Ovary (tissue), 9 donors: ENCODE measurements around the gene MAPK7. TPM values are rescaled to one million over a fixed set of nuclear protein-coding genes. Genes with fewer than 3 reads are reported as not detected.

Experiments used
- DNase-seq, 5 donors: peaks; one replicate each; pipeline ENCODE4 v3.0.0-alpha.2; 2019 to 2020
- H3K27ac ChIP-seq, 2 donors: fragments of 200-600 bp; one replicate each; pipeline versions ENCODE4 v1.5.1 to v1.8.0; 2019 to 2022
- H3K27me3 ChIP-seq: fragments of 200-600 bp; one replicate; pipeline ENCODE4 v1.8.0; 2022
- H3K36me3 ChIP-seq: fragments of 200-600 bp; sonication (generic); one replicate; pipeline ENCODE4 v1.5.1; 2019
- H3K4me1 ChIP-seq: one replicate; pipeline ENCODE4 v1.8.1; 2013; ENCODE audit warnings: mild to moderate bottlenecking, moderate library complexity; ENCODE audit not compliant: insufficient read depth
- H3K4me3 ChIP-seq: fragments of 200-600 bp; sonication (generic); one replicate; pipeline ENCODE4 v1.5.1; 2017
- H3K9me3 ChIP-seq, 2 donors: fragments of 200-600 bp in 1 of 2; sonication (generic) in 1 of 2; one replicate each; pipeline versions ENCODE4 v1.5.1 to v1.8.1; 2013 to 2019; ENCODE audit warnings: mild to moderate bottlenecking in 1 of 2, moderate library complexity in 1 of 2
- EP300 ChIP-seq: sonication (generic); formaldehyde crosslinking; IDR thresholded peaks from one replicate; pipeline ENCODE4 v1.6.1; 2017; ENCODE audit warnings: antibody characterized with exemption
- POLR2A ChIP-seq: fragments of 450-650 bp; IDR thresholded peaks from one replicate; pipeline ENCODE4 v1.6.1; 2017; ENCODE audit warnings: antibody characterized with exemption, mild to moderate bottlenecking, moderate library complexity
- WGBS, 3 donors: extraction: QIAGEN DNeasy Blood & Tissue Kit in 1 of 3; methylation state at CpG; one replicate each; pipeline versions ENCODE4 v1.1.5 to v1.1.7; 2013 to 2017; 5-methylcytosine and 5-hydroxymethylcytosine counted together
- intact Hi-C, 4 donors: fragments of 100-400 bp; cut with DNase I; formaldehyde crosslinking; loops; one replicate each; pipeline versions ENCODE4 v1.11.0 to v1.15.1; 2022 to 2023
- polyA plus RNA-seq, 2 donors: library from polyadenylated mRNA; stranded (reverse); fragments of 200-250 nt in 1 of 2; fragments of 350-450 nt in 1 of 2; fragmentation: Illumina TruSeq in 1 of 2; extraction: RNeasy Lipid Tissue Mini Kit (QIAGEN cat#74804) in 1 of 2; gene quantifications; one replicate each; pipeline ENCODE4 v1.2.3, GENCODE V29; 2013 to 2014
- total RNA-seq, 7 donors: library from RNA; depleted of rRNA in 2 of 7; stranded (reverse); fragments of >200 nt in 2 of 7; fragmentation: NEBNext Ultra II Directional in 3 of 7; extraction: Animal tissue kit (Norgen Biotek cat#: 25700) in 3 of 7; gene quantifications; one replicate each; pipeline versions ENCODE4 v1.1.0 to v1.2.4, GENCODE V29; 2016 to 2023
- TF ChIP-seq, protein P1 (sequence below), 3 donors: fragments of 450-650 bp in 2 of 3; fragments of 200-600 bp in 1 of 3; IDR thresholded peaks; one replicate each; pipeline versions ENCODE4 v1.5.1 to v1.8.0; 2016 to 2022; ENCODE audit warnings: antibody characterized with exemption in 3 of 3, mild to moderate bottlenecking in 1 of 3
- donor health status: DM: no; HTN: no; CAD: no; lungs with moderate emphysema.
- donor health status: DM: no; HTN: no; CAD: no.
- donor health status: Bipolar disorder and iron deficiency.
- donor health status: DM: yes; HTN: yes; CAD: no.
- donor health status: DM: no; HTN: no; CAD: no.
- donor health status: DM: yes; HTN: yes; CAD: no.

The MAPK7 gene
- total and polyA plus RNA-seq, 9 donors, result 14.3 to 74.6 (median 39.3) TPM

DNA sequence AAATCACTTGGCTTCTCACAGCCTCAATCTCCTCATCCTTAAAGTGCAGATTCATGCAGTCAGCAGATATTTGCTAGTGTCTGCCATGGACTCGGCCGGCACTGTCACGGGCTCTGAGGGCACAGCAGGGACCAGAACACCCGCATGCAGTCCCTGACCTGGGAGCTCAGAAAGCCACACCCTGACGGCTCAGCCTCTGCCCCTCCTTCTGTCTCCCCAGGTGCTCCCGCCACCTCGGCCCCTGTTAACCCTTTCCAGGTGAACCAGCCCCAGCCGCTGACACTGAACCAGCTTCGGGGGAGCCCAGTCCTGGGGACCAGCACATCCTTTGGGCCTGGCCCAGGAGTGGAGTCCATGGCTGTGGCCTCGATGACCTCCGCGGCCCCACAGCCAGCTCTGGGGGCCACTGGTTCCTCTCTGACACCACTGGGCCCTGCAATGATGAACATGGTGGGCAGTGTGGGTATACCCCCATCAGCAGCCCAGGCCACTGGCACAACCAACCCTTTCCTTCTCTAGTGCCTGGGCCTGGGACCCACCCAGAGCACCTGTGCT is 44.5 kb upstream of the MAPK7 start:
- H3K27me3 ChIP-seq, result no peaks in the 10 kb centered on the region
- intact Hi-C loops, result no loop called here
- H3K4me3 ChIP-seq, result no peak overlapping the region
- peak in 1 of 5 donors; percentile 37 for DNase-seq
- no peaks in the 10 kb centered on the region for H3K36me3 ChIP-seq
- WGBS, 3 donors, result 90 to 93% (median 90%) methylated on average over 12 of the region's 12 CpGs
- TF ChIP-seq POLR2A (no peak), EP300 (no peak)
- TF ChIP-seq, protein P1, sequence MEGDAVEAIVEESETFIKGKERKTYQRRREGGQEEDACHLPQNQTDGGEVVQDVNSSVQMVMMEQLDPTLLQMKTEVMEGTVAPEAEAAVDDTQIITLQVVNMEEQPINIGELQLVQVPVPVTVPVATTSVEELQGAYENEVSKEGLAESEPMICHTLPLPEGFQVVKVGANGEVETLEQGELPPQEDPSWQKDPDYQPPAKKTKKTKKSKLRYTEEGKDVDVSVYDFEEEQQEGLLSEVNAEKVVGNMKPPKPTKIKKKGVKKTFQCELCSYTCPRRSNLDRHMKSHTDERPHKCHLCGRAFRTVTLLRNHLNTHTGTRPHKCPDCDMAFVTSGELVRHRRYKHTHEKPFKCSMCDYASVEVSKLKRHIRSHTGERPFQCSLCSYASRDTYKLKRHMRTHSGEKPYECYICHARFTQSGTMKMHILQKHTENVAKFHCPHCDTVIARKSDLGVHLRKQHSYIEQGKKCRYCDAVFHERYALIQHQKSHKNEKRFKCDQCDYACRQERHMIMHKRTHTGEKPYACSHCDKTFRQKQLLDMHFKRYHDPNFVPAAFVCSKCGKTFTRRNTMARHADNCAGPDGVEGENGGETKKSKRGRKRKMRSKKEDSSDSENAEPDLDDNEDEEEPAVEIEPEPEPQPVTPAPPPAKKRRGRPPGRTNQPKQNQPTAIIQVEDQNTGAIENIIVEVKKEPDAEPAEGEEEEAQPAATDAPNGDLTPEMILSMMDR (IDR thresholded peaks at IDR 0.05), result no peak
- no peaks in the 10 kb centered on the region for H3K4me1 ChIP-seq
- H3K27ac ChIP-seq, result no peak overlapping the region
- no peaks in the 10 kb centered on the region for H3K9me3 ChIP-seq

DNA sequence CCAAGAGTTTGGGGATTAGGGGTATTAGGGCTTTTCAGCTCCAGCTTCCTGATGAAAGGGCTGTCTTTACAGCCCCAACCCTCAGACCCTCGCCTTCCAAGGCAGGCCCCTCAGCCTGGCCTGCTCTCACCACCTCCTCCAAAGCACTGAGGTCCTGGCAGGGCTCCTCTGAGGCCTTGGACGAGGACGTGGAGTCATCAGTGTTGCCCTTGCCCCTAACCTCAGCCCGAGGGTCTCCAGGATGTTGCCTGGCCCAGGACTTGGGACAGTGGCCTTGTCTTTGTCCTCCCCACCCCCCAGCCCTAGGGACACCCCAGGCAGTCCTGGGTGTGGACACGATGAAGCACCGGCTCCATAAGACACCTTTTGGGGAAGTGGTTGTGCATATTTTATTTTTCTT is 44.0 kb upstream of the MAPK7 start:
- intact Hi-C loops, result no loop called here
- WGBS, 3 donors, result 83 to 90% (median 85%) methylated on average over 6 of the region's 6 CpGs
- H3K9me3 ChIP-seq, result no peaks in the 10 kb centered on the region
- H3K27me3 ChIP-seq, result no peaks in the 10 kb centered on the region
- H3K4me3 ChIP-seq, result no peak overlapping the region
- peak in 1 of 5 donors; percentile 20 for DNase-seq
- TF ChIP-seq EP300 (no peak), POLR2A (no peak)
- TF ChIP-seq, protein P1 (IDR thresholded peaks at IDR 0.05), result no peak
- no peaks in the 10 kb centered on the region for H3K36me3 ChIP-seq
- H3K27ac ChIP-seq, result no peak overlapping the region
- no peaks in the 10 kb centered on the region for H3K4me1 ChIP-seq

- TF ChIP-seq, protein P1 (IDR thresholded peaks at IDR 0.05), result no peak
- TF ChIP-seq POLR2A (no peak), EP300 (no peak)
- no peaks in the 10 kb centered on the region for H3K27me3 ChIP-seq
- H3K27ac ChIP-seq, result no peak overlapping the region
- no peaks in the 10 kb centered on the region for H3K36me3 ChIP-seq
- H3K4me1 ChIP-seq, result no peaks in the 10 kb centered on the region
- no peaks in the 10 kb centered on the region for H3K9me3 ChIP-seq
- intact Hi-C loops, result no loop called here
- WGBS, 3 donors, result 84 to 92% (median 85%) methylated on average over 18 of the region's 18 CpGs
- DNase-seq, result peak in 1 of 5 donors; percentile 32
- no peak overlapping the region for H3K4me3 ChIP-seq
Observed at GRCh38 chr17:19335951-19336631, 42.2 kb upstream of the MAPK7 start.

DNA sequence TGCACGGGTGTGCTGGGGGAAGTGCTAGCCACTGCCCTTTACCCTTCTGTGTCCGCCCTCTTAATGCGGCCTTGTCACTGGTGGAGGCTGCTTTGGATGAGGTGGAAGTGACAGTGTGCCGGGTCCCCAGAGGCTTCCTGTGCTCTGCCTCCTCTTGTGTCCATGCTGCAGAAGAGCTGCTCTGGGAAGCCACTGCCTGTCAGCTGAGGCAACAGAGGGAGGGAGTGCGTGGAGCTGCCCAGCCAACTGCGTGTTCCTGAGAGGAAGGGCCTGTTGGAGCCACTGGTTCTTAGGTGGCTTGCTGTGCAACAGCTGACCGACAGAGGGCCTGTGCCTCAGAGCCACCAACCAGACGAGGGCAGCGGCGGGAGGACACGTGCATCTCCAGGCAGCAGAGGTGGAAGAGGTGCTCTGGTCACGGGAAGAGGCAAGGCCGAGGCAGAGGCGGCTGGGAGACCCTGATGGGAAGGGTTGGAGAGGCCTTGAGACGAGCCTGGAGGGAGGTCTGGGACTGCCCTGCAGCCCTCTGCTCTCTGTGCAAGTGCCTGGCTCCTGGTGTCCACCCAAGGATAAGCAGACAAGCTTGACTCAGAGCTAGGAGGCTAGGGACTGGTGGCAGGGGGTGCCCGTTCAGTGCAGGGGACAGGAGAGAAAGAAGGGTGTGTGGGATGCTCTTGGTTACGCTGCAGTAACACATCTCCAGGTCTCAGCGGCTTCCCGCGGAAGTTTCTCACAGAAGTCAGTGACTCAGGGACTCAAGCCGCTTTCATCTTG is 41.2 kb upstream of the MAPK7 start:
- Histone ChIP-seq H3K27ac (no peak overlapping the region), H3K9me3 (no peaks in the 10 kb centered on the region), H3K4me3 (no peak overlapping the region), H3K27me3 (no peaks in the 10 kb centered on the region), H3K36me3 (no peaks in the 10 kb centered on the region), H3K4me1 (peaks cover 6% of the 10 kb centered on the region)
- TF ChIP-seq POLR2A (no peak), EP300 (no peak)
- TF ChIP-seq, protein P1 (IDR thresholded peaks at IDR 0.05), result peak in 2 of 3 donors; percentile 18 to 59
- WGBS, 3 donors, result 48 to 71% (median 55%) methylated on average over 21 of the region's 21 CpGs
- intact Hi-C loops, result no loop called here
- peak in 2 of 5 donors; percentile 35 to 47 for DNase-seq
